PFSK-1 (cell line): ENCODE measurements around the gene ANKRD17.

Source experiments
- POLR2AphosphoS5 ChIP-seq: IDR thresholded peaks from 2 replicates; pipeline ENCODE4 v1.6.1; 2012; ENCODE audit warnings: low read depth, mild to moderate bottlenecking, control low read depth, low read length, moderate library complexity
- SIN3A ChIP-seq: IDR thresholded peaks from 2 replicates; pipeline ENCODE4 v1.6.1; 2012; ENCODE audit warnings: mild to moderate bottlenecking, low read length, moderate library complexity, borderline replicate concordance; ENCODE audit not compliant: insufficient read depth
- TAF1 ChIP-seq: IDR thresholded peaks from 2 replicates; pipeline ENCODE4 v1.6.1; 2012; ENCODE audit warnings: low read length, control low read depth, borderline replicate concordance; ENCODE audit not compliant: insufficient read depth
- TF ChIP-seq, protein P1 (sequence below), 2 experiments: IDR thresholded peaks; 2 replicates each; pipeline versions ENCODE4 v1.6.1 to v1.8.0; 2011 to 2012; ENCODE audit warnings: low read depth in 2 of 2, low read length in 2 of 2, control low read depth in 1 of 2, inconsistent platforms in 1 of 2, mild to moderate bottlenecking in 1 of 2, moderate library complexity in 1 of 2; ENCODE audit not compliant: insufficient read depth in 1 of 2

- TF ChIP-seq SIN3A = no peak
- TF ChIP-seq, protein P1, sequence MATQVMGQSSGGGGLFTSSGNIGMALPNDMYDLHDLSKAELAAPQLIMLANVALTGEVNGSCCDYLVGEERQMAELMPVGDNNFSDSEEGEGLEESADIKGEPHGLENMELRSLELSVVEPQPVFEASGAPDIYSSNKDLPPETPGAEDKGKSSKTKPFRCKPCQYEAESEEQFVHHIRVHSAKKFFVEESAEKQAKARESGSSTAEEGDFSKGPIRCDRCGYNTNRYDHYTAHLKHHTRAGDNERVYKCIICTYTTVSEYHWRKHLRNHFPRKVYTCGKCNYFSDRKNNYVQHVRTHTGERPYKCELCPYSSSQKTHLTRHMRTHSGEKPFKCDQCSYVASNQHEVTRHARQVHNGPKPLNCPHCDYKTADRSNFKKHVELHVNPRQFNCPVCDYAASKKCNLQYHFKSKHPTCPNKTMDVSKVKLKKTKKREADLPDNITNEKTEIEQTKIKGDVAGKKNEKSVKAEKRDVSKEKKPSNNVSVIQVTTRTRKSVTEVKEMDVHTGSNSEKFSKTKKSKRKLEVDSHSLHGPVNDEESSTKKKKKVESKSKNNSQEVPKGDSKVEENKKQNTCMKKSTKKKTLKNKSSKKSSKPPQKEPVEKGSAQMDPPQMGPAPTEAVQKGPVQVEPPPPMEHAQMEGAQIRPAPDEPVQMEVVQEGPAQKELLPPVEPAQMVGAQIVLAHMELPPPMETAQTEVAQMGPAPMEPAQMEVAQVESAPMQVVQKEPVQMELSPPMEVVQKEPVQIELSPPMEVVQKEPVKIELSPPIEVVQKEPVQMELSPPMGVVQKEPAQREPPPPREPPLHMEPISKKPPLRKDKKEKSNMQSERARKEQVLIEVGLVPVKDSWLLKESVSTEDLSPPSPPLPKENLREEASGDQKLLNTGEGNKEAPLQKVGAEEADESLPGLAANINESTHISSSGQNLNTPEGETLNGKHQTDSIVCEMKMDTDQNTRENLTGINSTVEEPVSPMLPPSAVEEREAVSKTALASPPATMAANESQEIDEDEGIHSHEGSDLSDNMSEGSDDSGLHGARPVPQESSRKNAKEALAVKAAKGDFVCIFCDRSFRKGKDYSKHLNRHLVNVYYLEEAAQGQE (IDR thresholded peaks at IDR 0.05; ENCODE audit: insufficient read depth in 1 of 2, low read depth in 2 of 2, low read length in 2 of 2) = no peak
- no peak for TF ChIP-seq POLR2AphosphoS5
- no peak for TF ChIP-seq TAF1
Measured at GRCh38 chr4:73131281-73131680, 127.3 kb downstream of the ANKRD17 start.
